HG02763 (cell line): ENCODE data around the gene UCN2.

Experiments used
- ATAC-seq: cut with Tn5 transposase; IDR thresholded peaks from one replicate; pipeline ENCODE4 v1.9.1; 2021; ENCODE audit warnings: mild to moderate bottlenecking, moderate library complexity; ENCODE audit not compliant: unreplicated experiment

UCN2 gene

DNA sequence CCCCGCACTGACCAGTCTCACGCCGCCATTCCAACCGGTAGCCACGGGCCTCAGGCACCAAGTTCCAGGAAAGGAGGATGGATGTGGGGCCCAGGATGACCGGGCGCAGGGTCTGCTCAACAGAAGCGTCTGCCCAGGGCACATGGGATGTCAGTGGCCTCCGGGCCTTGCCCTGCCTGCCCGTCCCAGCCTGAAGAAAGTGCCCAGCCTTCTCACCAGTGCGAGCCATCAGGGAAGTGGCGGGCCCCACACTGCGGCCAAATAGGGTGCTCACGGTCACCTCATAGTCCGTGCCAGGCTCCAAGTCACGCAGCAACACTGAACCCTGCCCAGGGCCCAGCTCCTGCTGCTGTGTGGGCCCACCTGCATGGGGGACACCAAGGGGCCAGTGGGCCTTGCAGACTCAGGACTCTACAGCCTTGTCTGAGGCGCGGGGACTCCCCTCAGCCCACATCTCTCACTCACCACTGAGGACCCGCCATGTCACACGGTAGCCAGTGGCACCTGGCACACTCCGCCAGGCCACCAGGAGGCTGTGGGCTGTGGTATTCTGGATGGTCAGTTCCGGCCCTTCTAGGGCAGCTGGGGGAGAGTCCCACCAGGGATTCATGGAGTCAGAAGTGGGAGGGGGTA lies 28.4 kb upstream of the UCN2 start:
- no peak for ATAC-seq

DNA sequence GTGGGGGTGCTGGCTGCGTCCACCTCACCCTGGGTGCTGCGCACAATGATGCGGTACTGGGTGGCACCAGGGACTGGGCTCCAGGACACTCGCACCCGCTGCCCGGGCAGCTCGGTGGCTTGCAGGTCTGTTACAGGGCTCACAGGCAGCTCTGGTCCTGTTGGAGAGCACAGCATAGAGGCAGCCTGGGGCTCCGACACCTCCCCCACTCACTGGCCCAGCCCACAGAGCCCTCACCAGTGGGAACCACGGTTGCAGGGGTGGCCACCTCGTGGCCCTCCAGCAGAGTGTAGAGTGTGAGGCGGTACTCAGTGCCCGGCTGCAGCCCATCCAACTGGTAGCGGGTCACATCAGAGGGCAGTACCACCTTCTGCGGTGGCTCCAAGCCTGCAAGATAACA lies 27.9 kb upstream of the UCN2 start:
- ATAC-seq = no peak

DNA sequence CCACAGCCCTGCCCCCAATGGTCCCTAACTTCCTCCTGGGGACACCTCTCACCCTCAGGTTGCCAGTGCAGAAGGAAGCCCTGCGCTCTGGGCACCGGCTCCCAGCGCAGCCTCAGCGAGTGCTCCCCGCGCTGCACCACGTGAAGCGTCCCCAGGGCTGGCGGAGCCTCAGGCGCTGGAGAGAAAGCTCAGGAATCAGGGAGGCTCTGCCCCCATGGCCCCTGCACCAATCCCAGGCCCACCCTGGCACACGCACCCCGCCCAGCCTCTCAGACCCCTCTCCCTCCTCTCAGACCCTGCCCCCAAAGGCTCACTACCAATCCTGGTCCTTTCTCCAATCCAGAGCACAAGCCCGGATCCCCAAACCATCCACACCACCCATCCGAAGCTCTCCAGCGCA lies 24.6 kb upstream of the UCN2 start:
- ATAC-seq = no peak

DNA sequence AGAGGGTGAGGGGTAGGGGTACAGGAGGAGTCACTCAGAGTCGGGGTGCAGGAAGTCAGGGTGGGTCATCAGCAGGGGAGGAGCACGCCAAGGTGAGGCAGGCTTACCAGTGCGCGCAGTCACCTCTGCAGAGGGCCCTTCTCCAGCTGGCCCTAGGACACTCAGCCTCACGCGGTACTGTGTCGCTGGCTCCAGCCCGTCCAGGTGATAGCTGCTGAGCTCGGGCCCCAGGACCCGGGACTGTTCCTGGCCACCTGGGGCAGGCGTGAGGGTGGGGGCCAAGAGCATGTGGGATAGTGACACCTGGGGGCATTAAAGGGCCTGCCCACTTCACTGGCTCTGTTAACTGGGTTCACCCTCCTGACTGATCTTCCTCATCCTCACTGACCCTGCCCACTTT lies 24.1 kb upstream of the UCN2 start:
- no peak for ATAC-seq

DNA sequence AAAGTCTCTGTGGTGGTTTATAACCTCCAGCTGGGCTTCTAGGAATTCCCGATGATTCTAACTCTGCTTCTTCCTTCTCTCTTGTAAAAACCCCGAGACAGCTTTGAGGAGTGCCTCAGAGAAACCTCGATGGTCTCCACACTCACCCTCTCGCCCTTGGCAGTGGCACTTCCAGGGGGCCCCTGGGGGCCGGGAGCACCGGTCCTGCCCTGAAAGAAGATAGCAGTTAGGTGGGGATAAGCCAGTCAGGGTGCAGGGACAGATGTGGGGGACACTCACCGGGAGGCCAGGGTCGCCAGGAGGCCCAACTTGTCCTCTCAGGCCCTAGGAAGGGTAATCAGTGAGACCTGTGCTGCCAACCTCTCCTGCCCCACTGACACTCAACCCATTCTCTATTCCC lies 21.8 kb upstream of the UCN2 start:
- no peak for ATAC-seq

DNA sequence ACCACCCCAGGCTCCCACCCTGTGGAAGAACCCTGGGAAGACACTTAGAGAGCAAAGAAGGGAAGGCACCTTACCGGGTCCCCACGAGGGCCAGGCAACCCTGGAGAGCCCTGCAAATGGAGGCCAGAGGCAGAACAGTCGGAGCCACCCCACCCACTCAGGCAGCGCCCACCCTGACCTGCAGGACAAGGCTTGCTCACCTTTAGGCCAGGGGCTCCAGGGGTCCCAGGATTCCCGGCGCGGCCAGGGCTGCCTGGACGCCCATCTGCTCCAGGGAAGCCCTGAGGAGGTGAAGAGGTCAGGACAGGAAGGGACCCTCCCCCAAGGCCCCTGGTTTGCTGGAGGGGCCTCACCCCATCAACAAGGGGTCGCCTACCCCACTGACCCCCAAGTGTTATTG lies 21.3 kb upstream of the UCN2 start:
- ATAC-seq = no peak

DNA sequence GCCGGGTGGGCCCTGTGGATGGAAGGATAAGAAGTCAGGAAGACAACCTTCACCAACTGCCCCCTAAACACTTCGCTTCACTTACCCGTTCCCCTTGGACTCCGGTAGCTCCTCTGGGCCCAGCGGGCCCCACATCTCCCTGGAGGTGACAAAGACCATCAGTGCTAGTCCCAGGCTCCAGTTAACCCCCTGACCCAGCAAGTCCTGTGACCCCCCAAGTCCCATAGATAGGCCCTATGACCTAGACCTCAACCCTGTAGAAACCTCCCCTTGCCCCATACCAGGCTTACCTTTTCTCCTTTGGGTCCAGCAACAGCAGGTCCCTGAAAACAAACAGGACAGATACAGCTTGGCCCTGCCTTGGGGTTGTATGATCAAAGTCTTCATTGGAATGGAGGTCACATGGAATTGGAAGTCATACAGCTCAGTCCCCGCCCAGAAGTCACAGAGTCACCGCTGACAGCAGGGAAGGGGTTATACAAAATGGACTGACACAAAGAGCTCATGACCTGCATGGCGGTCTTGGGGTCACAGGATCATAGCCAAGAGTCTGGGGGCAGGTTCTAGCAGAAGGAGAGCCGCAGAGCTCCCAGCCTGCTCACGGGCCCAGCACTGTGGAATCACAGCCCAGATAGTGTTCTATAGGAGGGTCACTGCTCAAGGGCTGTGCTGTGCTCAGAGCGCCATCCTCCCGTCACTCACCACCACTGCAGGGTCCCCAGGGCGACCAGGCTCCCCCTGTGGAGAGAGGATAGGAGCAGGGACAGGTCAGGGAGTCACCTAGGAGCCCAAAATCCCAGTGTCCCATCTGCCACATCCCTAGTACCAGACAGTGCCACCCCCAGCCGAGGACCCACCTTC lies 18.3 kb upstream of the UCN2 start:
- ATAC-seq = no peak

DNA sequence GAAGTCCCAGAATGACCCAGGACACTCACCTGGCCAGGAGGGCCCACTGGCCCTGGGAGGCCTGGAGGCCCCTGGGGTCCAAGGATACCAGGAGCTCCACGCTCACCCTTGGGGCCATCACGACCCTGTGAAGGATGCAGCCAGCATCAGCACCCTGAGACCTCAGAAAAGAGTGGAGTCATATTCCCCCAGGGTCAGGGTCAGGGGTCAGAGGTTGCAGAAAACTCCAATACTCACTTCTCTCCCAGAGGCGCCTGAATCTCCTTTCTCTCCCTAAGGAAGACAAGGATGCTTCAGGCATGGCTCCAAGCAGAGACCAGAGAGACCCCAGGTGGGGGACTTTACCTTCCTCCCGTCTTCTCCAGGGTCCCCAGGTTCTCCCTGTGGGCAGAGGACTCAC lies 13.1 kb upstream of the UCN2 start:
- ATAC-seq = no peak

DNA sequence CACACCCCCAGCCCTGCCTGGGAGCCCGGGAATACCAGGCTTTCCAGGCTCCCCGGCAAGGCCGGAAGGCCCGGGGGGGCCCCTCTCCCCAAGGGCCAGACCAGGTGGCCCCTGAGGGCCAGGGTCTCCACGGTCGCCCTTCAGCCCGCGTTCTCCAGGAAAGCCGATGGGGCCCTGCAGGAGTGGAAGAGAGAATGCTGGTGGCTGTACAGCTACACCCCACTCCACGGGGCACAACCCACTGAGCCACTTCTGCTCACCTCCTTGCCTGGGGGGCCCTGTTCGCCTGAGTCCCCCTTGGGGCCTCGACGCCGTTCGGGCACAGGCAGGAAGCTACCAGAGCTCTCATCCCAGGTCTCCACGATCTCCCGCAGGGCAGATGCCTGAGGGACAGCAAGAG lies 11.8 kb upstream of the UCN2 start:
- ATAC-seq = no peak

DNA sequence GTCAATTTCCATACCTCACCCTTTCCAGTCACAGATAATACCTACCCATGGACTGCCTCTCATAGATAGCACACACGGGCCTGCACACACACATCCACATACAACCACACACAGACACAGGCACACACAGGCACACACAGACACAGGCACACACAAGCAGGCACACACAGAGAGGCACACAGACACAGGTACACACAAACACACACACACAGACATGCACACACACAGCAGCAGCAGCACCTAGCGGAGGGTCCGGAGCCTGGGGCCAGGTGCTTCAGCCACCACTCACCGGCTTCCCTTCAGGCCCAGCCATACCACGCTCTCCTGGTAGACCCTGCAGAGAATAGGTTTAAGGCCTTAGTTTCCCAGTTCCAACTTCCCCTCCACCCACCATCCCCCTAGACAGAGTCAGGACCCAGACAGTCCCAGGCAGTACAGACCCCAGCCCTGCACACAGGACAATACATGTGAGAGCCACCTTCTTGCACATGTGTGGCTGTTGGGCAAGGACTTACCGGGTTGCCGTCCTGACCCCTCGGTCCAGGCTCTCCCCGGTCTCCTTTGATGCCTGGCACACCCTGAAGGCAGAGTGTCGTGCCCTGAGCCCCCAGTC lies 10.5 kb upstream of the UCN2 start:
- ATAC-seq = no peak

DNA sequence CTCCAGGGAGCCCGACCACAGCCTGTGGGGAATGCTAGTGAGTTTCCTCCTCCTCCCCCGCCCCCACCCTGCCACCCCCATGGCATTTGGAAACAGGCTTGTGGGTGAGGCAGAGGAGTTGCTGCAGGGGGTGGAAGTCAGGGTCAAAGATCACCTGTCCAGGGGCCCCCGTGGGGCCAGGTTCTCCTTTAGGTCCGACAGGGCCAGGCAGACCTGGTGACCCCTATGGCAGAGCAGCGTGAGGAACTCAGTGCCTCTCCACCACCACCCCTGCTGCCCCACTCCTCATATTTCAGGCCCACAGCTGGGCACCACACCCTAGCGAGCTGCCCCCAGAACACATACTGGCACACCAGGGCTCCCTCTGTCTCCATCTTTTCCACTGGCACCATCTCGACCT lies 8.9 kb upstream of the UCN2 start:
- no peak for ATAC-seq

DNA sequence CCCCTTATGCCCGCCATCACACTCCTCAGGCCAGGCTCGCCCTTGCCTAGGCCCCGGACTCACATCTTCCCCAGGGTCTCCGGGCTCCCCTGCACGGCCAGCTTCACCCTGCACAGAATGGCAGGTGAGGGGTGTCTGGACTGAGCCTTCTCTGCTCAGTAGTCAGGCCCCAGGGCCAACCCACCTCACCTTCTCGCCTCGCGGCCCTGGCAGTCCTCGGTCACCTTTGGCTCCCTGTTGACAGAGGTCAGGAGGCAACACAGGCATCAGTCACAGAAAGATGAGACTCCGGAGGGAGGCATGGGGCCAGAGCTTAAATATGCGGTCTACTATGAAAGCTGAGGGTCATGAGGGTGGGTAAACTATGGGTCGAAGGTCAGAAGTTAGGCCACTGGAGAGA lies 8.4 kb upstream of the UCN2 start:
- ATAC-seq = no peak

DNA sequence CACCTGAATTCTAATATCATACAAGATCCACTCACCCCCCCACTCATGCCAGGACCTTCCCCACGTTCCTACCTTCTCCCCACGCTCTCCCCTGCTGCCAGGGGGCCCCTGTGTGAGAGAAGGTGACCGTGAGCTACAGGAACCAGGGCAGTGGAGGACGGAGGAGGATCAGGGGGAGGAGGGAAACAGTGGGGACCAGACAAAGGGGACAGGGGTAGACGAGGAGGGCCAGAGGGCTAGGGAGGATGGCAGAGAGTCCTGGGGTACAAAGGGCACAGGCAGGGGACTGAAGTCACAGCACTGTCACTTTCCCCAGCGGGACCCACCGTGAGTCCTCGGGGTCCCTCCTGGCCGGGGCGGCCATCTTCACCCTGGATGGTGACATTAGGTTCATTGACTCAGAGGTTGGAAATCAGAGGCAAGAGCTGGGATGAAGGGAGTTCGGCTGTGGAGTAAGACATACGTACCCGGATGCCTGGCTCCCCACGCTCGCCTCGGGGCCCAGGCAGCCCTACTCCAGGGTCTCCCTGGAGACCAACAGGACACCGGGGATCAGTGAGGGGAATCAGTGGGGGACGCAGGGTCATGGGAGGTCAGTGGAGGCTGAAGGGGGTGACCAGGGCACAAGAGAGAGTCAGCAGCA lies 6.3 kb upstream of the UCN2 start:
- no peak for ATAC-seq

DNA sequence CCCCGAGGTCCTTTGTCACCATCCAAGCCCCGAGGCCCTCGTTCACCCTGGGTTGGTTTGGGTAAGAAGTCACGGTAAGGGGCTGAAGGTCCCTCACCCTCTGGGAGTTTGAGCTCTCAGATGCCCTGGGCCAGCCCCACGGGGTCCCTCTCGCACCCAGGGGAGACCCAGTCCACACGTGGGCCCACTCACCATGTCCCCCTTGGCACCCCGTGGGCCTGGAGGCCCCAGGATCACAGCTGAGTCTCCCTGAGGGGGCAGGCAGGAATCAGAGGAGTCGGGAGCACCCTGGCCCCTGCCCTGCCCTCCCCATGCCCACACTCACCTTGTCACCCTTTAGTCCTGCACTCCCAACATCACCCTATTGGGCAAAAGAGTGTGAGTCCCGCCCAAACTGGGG lies 5.8 kb upstream of the UCN2 start:
- ATAC-seq = no peak

DNA sequence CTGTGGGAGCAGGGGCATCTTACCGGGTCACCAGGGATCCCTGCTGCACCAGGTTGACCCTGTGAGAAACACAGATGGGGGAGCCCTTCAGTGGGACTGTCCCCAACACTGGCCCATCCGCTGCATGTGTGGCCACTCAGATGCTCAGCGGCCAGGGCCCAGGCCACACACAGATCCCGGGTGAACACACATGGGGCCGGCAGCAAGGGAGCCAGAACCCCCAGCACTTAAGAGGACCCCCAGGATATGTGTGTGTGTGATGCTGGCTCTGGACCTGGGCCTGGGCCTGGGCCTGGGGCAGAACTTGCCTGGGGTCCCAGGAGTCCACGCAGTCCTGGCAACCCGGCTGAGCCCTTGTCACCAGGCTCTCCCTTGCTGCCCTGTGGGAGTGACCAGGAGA lies 4.9 kb upstream of the UCN2 start:
- ATAC-seq = no peak

DNA sequence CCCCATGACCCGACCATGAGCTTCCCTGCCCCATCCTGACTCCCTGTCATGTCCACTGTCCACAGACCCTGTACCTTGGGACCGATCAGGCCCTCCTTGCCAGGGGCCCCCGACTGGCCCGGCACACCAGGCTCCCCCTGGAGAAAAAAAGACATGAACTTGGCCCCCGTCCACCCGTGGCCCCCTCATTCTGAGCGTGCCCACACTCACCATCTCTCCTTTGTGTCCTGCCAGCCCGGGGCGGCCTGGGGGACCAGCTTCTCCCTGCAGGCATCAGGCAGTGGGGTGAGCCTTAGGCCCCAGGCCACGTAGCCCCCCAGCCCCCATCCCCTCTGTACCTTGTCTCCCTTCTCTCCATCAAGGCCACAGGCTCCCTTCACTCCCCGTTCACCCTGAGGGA lies 3.9 kb upstream of the UCN2 start:
- no peak for ATAC-seq

DNA sequence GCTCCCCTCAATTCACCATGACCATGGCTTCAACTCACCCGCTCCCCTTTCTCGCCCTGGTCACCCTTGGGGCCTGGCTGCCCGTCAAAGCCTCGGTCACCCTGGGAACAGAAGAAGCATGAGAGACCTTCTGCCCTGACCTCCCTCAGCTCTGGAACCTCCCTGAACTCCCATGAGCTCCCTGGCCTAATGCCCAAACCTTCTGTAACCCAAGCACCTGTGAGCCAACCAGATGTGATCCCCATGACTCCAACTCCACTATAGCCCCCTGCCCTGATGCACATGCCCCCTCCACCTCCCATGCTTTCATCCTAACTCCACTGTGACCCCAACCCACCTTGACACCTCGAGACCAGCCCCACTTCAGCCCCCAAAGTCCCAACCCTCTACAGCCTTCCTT lies 3.5 kb upstream of the UCN2 start:
- no peak for ATAC-seq

DNA sequence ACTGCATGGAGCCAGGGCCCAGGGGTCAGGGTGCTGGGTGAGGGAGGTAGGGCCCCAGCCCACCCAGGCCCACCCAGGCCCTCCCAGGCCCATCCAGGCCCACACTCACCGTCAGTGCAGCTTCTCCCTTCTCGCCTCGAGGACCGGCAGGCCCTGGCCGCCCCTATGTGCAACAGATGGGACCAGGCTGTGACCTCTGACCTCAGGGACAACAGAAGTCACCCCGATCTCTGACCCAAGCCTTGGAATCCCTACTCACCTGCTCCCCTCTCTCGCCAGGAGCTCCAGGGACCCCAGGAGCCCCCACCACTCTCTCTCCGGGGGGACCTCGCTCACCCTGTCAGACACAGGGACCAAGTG lies 2.8 kb upstream of the UCN2 start:
- ATAC-seq = no peak

DNA sequence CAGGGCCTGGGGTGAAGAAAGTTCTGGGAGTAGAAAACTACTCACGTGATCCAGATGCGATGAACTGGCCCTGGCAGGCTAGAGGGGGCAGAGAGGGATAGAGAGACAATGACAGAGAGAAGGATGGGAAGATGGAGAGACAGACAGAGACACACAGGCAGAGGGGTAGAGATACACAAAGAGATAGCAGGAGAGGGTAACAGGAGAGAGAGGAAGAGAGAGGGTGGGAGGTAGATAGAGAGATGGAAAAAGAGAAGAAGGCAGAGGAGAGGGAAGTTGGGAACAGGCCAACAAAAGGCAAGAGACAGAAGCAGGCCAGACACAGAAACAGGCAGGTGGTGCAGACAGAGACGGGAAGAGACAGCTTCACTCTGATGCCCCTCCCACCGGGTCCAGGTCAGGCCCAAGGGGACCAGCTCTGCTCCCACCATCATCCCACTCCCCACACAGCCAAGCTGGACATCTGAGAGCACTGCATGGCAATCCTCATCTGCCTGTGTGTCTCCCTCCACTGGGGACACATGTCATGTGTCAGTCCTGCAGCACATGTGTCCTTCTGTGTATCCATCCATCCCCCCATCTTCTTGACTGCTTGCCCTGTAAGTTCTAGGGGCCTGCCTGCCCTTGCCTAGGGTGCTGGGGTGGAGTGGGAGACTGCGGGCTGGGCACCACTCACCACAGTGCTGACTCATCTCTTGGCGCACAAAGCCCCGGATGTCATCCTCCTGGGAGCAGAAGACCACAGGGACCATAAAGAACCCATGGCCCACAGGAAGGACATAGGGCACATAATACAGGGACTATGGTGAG lies 2.2 kb upstream of the UCN2 start:
- no peak for ATAC-seq

DNA sequence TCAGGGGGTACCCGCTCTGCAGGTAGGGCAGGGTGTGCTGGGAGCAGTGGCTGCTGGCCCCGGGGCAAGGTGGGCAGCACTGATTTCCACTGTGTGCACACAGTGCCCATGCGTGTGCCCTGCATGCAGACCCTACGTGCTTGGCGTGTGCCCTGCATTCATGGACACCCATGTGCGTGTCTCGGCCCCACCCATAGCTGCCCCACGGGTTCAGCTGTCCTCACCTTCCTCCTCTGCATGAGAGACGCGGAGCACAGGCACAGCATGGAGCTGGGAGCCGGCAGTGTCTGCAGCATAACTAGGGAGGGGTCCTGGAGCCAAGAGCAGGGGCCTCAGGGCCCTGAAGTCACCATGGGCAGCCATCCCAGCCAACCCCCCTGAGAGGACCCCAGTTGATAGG lies 1.6 kb upstream of the UCN2 start:
- ATAC-seq = no peak

DNA sequence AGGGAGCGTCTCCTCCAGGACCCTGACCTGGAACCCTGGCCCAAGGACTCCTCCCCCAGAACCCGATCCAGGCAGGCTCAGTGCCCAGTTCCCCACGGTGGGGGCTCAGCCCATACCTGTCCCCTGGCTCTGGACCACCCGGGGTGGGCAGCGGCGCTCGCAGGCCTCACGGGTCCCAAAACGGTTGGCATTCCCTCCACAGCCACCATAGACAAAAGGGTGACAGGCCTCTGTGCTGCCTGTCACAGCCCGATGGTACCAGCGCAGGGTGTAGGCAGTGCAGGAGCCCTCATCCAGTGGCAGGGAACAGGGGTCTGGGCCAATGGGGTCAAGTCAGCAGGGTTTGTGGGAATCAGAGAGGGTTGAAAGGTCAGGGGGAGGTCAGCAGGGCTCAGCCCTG lies 1.1 kb upstream of the UCN2 start:
- ATAC-seq = no peak
